SH-SY5Y (cell line): ENCODE data around the gene OR52M1.

Experiments
- GATA2 ChIP-seq: IDR thresholded peaks from 2 replicates; pipeline ENCODE4 v1.6.1; 2011; ENCODE audit warnings: mild to moderate bottlenecking, low read depth, low read length
- GATA3 ChIP-seq: IDR thresholded peaks from 2 replicates; pipeline ENCODE4 v1.6.1; 2011; ENCODE audit warnings: low read depth, mild to moderate bottlenecking, low read length, moderate library complexity

DNA sequence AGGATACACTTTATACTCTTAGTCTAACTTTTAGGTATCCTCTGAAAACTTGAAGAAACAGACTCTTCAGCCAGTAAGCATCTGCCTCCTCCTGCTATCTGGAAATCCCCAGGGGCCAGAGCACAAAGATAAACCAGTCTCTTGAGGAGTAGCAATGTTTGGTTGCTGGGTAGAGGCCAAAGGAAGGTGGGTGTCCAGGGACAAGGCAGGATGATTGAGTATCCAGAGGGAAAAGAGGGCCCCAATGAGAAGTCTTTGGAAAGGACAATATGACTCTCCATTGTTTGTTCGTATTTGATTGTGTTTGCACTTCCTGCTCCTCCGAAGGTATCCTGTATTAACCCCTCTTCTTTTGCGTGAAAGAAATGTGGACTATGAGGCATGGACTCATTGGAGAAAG, 44.0 kb downstream of the OR52M1 start:
- TF ChIP-seq GATA2 (no peak), GATA3 (no peak)
